ENCODE measurements around the gene HOXB6.

HOXB6 gene

DNA sequence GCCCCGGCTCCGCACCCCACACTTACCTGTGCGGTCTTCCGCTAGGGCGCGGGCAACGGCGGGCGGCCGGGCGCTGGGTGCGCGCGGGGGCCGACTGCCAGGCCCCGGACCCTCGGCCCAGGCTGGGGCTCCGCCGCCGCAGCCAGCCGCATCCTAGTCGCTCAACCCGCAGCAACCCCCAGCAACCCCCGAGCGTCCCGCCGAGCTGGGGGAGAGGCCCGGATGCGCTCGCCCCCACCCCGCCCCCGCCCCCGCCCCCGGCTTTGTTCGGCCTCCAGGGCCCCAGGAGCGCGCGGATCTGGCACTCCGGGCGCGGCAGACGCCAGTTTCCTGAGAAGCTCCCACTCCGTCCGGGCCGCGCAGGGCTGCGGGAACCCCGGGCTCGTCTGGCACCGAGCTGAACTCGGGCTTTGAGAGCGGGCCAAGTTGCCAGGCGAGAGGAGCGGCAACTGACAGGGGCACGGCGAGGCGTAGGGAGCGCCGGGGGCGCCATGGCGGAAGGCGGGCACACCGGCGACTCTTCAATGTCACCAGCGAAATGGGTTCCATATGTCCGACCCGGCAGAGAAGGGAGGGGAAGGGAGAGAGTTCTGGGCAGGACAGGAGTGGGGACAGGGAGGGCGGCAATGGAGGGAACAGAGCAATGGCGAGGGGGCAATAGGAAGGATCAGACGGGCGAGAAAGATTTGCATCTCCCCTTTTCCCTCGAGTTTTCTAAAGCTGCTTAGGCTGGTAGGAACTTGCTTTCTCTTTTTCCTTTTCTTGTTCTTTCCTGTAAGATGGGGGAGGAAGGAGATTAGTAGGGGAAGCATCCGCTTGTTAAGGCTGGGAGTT, 40.4 kb downstream of the HOXB6 start:
- no peak for DNase-seq

DNA sequence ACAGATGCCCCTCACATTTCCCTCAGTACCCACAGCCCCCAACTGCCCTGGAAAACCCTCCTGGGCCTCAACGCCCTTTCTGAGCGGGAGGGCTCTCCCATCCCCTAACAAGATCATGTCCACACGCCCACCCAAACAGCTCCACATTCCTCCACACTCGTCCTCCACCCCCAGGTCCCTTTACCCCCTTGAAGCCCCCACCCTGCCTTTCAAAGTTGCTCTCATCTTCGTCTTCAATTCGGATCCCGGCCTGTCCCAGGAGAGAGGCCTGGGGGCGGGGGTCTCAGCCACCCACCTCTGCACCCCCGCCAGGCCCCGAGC, 41.0 kb downstream of the HOXB6 start:
- no peak for DNase-seq

DNA sequence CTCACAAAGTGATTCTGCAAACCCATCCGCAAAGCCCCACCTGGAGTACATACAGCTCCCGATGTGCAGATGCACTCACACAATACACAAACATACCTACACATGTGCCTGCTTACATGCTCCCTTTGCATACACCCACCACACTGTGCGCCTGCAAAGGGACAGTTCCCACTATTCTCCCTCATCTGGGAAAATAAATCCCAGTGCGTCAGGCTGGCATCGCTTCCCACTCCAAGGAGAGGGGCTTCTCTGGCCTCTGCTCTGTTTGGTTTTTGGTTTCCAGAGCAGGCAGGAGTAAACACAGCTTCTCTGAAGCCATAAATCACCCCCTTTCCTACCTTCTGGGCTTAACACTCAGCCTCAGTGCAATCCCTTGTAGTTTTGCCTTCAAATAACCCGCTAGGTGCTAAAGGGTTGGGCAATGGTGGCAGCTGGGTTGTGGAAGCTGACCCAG, 41.4 kb downstream of the HOXB6 start:
- DNase-seq = no peak

DNA sequence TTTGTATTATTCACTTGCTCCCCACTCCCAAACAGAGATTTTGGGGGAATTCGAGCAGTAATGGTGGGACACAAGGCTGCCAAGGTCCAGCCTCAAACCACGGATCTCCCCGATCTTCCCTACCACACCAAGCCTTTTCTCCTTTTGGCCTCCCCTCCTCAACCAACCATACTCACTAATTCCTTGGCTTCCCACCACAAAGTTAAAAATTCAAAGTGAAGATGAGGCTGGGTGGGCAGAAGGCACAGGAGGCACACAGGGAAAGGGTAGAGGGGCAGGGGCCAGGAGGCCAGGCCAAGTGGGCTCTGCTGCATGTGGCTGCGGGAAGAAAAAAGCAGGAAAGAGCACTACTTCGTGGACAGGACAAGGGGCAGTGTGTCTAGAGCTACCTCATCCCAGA, 41.9 kb downstream of the HOXB6 start:
- DNase-seq = no peak

DNA sequence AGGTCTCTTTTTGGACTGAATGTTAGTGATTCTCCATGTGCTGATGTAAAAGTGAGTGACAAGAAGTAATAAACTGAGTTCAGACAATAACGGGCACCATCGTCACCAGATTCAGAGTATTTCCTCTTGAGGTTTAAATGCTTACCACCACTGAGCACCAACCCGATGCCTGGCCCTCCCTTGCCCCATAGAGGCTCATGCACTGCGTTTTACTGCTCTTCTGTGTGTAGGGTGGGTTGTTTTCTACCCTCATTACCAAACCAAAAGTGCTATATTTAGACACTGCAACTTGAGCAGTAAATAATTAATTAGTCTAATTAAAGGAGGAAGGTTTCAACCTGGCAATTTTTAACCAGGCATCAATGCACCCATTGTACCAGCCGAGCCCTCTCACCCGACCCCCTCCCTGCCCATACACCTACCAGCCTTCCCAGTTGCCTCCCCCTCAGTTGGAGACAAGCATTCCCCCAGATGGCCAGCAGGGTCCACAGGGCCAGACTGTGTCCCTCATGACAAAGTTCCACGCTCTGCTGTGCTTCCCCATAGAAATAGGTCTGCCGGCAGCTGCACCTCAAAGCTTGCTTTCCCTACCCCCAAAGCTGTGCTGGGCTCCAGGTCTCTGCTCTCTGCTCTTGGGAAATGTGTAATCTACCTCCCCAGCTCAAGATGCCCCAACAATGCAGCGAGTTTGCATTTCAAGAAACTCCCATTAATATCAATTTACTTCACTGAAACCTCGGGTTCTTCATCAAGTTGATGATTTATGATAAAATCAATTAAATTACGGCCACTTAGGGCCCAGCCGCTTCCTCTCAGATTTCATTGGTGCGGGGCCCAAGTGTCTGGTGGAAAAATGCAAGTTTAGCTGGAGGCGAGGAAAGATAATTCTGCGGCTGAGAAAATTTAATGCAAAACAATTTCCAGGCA, 42.6 kb downstream of the HOXB6 start:
- no peak for DNase-seq

DNA sequence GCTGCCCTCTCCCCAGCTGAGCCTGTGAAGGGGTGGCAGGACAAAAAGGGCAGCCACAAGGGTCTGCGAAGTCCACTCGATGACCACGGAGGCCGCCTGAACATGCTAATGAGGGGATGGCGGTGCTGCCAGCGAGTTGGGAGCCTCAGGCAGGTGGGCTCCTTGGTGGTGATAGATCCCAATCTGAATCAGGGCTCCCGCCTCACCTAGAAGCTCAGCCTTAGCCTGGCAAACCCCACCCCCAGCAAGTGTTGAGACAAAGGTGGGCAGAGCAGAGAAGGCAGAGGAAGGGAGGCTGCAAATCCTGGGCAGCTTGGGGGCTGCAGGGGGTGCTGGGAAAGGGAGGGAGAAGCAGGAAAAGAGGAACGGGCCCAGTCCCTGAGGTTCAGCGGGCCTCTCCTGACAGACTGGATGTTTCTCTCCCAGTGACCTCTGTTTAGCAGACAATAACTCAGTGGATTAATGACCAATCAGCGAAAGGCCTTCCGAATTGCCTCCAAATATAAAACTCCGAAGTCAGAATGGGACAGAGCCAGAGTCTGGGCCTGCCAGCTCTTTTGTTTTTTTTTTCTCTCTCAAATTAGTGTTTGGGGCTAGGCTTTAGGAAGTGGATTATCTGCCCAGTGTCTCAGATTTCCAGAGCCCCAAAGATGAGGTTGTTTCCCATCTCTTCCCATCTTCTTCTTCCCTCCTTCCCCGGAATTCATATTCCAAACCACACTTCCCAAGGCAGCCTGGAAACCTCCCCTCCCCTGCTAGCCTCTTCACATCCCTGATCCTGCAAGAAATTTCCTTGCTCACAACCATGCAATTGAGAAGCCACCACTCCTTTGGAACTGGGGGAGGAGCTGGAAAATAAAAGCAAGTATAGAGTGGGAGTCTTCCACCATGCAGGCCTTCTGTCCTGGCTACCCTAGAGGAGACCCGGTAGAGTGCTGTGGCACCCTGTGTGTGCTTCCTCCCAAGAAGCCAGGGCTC, 44.7 kb downstream of the HOXB6 start:
- DNase-seq = no peak

DNA sequence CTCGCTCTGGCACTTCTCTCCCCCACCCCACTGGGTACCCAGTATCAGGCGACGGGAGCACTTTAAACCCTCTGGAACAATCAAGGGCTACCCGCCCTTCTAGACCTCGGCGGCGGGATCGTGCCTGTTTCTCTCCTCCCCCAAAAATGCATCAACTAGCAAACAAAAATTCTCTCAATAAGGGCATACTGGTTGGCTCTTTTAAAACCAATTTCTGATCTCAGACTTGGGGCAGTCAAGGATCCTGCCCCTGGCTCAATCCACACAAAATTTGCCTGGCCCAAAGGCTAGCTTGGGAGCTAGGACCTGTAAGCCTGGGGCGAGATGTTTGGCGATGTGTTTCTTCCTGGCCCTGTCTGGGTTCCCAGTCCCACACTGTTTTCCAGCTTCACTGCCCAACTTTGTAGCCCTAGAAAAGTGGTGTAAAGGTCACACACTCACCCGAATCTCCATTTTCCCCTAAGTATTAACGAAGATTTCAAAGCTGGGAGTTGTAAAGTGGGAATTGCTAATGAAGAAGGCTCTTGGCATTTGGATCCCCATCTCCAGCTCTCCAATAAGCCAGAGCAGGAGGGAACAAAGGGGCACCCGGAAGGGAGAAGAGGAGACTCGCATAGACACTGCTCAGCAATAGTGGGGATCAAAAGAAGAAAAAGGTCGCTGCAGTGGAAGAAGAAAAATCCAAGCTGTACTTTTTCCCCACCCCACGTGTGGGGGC, 45.5 kb downstream of the HOXB6 start:
- no peak for DNase-seq

DNA sequence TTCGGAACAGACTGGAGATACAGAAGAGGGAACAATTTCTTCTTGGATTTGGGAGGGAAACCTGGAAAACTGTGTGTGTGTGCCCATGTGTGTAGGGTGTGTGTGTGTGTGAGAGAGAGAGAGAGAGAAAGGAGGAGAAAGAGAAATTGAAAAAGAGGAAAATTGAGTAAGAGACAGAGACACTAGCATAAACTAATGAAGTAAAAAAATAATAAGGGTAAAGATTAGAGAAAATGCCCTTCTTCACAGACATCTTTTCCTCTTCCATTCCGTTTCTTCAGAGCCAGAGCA, 46.0 kb downstream of the HOXB6 start:
- DNase-seq = no peak

DNA sequence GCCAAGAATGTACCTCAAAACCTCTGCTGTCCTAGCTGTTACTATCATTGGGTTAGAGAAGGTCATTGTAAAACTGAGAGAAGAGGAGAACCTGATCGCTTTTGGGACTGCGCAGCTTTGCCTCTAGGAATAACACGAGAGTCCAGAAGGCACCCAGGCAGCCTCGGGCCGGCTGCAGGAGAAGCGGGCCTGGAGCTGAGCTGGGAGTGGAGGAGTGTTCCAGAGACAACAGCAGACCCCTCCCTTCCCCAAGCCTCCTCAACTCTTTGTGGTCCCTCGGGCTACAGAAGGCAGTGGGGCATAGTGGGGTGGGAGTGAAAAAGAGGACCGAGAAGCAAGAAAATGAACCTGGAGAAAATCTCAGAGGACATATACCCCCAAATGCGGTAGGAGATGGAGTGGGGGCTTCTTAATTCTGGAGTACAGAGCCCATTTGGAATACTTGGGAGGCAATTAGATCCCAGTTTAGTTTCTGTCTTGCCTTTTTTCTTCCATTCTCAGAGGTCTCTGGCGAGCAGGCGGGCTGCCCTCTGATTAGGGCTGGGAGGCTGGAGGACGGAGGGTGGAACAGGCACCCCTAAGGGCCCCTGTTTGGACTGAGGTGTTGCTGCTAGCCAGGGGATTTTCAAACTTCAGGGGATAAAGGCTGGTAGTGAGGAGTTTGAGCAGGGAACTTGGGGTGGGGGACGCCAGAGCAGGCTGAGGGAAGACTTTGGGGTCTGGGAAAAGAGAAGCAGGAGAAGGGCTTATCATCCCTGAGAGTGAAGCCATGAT, 46.5 kb downstream of the HOXB6 start:
- DNase-seq = no peak

DNA sequence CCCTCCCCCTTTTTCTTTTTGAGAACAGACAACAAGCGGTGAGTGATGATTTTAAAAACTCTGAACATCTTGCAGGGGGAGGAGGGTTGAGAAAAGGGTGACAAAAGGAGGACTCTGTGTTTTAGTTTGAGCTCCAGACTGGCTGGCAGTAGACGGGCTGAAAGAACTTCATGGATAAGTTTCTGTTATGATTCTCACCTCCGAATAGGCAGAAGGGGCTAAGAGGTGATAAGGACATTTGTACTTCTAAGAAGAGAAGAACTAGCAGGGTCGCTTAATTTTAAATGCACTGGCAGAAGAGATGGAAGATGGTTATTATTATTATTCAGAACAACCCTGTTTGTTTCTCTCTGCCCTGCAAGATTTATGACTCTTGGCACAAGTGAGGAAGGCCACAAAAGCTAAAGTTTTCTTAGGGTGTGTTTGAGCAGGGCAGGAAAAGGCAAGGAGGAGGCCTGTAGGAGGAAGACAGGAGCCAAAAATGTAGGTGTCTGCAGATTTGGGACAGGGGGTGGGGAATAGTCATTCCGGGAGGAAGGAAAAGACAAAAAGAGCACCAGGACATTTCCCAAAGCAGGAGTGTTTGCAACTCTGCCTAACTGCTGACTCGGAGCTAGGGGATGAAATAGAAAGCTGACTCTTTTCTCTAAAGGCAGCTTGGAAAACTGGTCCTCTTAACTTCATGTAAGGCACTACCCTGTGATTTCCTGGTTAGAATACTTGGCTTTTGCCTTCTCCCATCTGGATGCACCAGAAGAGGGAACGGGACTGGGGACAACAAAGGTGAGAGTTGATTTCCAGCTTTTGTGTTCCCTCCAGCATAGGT, 48.0 kb downstream of the HOXB6 start:
- no peak for DNase-seq

DNA sequence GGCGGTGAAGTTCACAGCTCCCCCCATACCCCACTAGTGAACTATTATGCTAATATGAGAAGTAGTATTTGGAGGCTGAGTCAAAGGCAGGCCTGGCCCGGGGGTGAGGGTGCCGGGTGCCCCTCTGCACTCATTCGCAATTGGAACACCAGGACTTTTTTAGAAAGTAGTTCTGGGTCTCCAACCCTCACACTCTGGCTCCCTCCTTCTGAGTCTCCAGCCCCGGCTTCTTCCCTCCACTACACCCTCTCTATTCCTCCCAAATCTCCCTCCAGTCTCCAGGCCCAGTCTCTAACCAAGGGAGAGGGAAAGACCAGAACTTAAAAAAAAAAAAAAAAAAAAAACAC, 48.6 kb downstream of the HOXB6 start:
- no peak for DNase-seq

DNA sequence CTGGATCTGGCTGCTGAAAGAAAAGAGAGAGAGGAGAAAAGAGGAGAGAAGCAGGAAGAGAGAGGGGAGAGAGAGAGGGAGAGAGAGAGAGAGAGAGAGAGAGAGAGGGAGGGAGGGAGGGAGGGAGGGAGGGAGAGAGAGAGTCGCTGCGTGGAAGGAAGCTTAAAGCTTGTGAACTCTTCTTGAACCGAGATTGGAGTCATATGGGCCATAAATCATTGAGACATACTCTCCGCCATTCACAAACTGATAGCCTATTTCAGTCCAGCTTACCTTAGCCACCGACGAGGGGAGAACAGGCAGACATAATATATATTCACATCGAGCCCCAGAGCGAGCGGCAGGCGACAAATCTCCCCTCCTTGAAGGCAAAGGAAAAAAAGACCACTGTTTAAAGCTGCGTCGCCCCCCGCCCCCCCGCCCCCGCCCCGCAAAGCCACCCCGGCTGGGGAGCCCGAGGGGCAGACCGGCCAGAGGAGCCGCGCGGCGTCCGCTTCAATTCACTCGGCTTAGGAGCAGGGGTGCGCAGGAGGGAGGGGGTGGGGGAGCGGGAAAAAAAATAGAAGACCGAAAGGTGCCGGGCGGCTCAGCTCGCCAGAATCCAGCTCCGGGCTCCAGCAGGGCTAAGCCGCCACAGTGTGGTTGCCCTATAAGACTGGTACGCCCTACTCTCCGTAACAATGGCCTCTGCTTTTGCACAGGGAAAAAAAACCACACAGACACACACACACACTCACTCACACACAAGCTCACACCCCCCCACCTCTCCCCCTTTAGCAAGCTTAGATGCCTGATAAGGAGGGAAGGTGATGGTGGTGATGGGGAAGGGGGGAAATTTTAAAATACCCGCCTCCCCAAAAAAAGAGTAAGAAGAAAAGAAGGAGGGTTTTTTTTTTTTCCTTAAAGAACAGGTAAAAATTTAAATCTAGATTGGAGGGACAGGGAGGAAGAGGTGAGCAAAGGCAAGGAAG, 49.2 kb downstream of the HOXB6 start:
- no peak for DNase-seq

DNA sequence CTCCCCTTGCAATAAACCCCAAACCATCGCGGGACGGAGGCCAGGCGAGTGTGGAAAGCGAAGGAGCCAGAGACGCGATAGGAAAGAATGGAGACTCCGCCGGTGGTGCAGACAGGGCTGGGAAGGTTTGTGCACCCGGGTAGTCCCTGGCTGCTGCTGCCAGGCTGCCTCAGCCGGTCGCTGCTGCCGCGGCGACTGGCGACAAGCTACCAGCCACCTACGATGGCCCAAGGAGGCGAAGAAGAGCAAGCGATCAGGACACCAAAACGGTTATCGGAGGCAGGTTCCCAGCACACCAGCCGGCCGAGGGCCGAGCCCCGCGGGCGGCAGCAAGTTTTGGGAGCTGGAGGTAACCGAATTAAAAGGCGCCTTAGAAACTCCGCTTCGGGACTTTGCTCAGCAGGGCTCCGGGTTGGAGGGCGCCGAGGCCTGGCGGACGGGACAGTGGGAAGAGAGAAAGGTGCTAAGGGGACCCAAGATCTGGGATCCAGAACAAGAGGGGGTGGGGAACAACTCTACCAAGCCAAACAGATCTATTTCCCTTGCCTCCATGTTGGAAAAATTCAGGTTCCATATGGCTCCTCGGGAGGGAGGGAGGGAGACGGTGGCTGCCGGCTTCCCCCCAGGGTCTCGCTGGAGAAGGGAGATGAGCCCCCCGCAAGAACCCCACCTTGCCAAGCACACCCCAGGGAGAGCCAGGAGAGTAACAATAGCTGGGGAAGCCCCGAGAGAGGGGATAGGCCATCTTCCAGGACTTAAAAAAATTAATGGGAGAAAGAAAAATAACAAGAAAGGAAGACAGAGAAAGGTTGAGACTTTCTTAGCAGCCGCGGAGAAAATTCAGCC, 50.2 kb downstream of the HOXB6 start:
- no peak for DNase-seq

DNA sequence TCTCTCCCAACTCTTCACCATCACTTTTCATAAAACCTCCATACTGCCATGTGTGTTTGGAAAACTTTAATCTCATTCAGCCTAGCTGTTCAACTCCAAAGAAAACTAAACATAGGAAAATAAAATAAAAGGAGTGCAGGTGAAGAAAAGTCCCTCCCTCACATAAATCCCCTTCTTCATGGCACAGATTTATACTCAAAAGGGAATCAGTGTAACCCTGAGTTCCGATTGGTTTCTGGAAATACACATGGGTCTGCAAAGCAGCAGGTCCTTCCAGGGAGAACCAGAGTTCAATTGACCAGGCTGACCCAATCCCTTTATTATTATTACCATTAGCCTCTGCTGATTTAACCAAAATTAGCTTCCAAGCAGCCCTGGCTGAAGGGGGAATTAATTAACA, 51.0 kb downstream of the HOXB6 start:
- DNase-seq = no peak

DNA sequence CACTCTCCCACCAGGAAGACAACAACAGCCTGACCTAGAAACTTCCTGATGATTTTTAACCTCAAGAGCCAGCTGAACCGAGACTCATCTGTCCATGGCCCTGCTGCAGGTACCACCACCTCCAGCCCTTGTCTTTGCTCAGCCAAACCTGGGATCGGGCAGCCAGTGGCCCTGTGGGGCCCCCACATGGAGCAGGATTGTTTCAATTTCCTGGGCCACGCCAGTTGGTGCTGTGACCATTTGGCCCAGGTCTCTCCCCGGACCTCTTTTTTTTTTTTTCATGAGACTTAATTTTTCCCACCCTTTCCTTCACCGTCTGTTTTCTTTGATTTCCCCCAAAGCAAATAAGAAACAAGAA, 51.6 kb downstream of the HOXB6 start:
- DNase-seq = no peak

DNA sequence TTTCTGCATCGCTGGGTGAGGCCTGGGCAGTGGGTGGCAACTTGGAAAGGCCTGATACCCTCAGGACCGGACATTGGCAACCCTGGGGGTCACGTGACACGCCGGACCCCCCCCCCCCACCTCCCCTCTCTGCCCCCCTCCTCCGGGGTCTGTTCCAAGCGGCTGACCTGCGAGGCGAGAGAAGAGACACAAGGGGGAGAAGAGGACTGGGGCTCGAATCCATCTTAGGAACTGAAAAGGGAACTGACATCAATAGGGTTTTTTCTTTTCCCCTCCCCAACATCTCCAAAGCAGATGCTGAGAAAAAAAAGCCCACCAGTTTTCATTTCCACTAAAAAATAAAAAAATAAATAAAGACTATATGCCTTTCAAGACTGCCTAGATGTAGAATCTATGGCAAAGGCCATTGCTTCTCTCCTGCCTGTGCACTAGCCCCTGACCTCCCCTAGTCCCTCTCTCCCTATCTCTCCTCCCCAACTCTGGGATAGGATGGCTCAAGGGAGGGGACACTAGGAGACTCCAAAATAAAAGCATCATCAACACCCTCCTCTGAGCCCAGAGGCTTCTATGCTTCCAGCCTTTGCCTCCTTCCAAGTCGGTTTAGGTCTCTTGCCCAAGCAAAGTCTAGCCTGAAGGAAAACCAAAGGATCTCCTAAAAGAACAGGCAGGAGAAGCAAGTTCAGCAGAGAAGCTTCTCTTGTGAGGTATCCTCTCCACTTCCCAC, 52.2 kb downstream of the HOXB6 start:
- DNase-seq = no peak

DNA sequence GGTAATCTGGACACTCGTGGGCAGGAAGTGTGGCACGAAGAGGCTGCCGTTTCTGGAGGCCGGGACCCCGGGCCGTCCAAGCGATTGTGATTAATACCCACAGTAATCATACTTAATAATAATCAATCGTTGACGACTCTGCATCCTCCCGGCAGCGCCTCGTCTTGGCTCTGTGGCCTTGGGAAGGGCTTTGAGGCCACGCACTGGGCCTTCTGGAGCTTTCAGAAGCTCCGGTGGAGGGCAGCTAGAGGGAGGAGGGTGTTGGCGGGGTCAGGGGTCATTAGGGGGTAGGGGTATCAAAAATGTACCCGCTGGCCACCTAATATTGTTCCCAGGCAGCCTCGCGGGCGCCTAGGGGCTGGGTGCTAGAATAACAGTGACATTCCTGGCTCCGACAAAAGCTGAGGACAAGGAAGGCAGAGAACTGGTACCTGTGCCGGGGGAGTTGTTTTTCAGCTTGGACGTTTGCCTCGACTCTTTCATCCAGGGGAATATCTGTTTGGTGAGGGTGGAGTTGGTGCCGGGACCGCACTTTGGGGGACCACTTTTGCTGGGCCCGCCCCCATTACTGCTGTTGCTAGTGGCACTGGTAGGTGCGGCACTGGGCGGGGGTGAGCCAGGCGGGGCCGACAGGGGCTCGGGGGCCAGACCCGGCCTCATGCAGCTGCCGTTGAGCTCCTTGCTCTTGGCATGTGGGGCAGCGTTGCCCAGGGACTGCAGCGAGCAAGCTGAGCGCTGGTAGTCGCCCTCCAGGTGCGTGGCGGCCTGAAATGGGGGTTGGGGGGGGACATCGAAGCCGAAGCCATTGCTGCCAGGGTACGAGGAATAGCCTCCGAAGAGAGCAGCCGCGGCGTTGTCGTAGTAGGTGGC, 53.0 kb downstream of the HOXB6 start:
- DNase-seq = no peak

Data from activated CD8-positive, alpha-beta memory T cell treated with anti-CD3 and anti-CD28 coated beads for 24 hours (primary cell).